LoVo (cell line): ENCODE results near the gene DDIT3.
A peak's percentile ranks its signal among the peaks of the same experiment; 100 is the strongest.
"Not testable (repeated sequence)": the region's sequence is repeated elsewhere in the genome, so short reads cannot be mapped to it uniquely, and the experiment has no call there.

Source experiments
- DNase-seq: peaks from one replicate; pipeline ENCODE4 v3.0.0-alpha.2; 2016; ENCODE audit warnings: low spot score

Gene DDIT3

GRCh38 chr12:57513266-57513665 is 7.0 kb downstream of the DDIT3 start:
- DNase-seq = no peak

- DNase-seq = no peak
Observed at GRCh38 chr12:57512665-57513064, 7.6 kb downstream of the DDIT3 start.

- DNase-seq = no peak
Observed at GRCh38 chr12:57511588-57512325, 8.6 kb downstream of the DDIT3 start.

GRCh38 chr12:57511161-57511560 is 9.2 kb downstream of the DDIT3 start:
- DNase-seq = no peak

- DNase-seq = not testable (repeated sequence)
Observed at GRCh38 chr12:57507796-57508195, 12.5 kb downstream of the DDIT3 start.

GRCh38 chr12:57506541-57506940 is 13.8 kb downstream of the DDIT3 start:
- not testable (repeated sequence) for DNase-seq

GRCh38 chr12:57502311-57502969 is 17.9 kb downstream of the DDIT3 start:
- DNase-seq = not testable (repeated sequence)

- no peak for DNase-seq
Observed at GRCh38 chr12:57500213-57500612, 20.1 kb downstream of the DDIT3 start.

- DNase-seq = no peak
Observed at GRCh38 chr12:57498571-57498970, 21.7 kb downstream of the DDIT3 start.

GRCh38 chr12:57498132-57498502 is 22.2 kb downstream of the DDIT3 start:
- no peak for DNase-seq

GRCh38 chr12:57497223-57498131 is 22.8 kb downstream of the DDIT3 start:
- no peak for DNase-seq

- no peak for DNase-seq
Observed at GRCh38 chr12:57496822-57497221, 23.5 kb downstream of the DDIT3 start.

- DNase-seq = not testable (repeated sequence)
Observed at GRCh38 chr12:57495051-57495701, 25.1 kb downstream of the DDIT3 start.

- DNase-seq = no peak
Observed at GRCh38 chr12:57491393-57492280, 28.7 kb downstream of the DDIT3 start.

- no peak for DNase-seq
Observed at GRCh38 chr12:57490126-57490525, 30.2 kb downstream of the DDIT3 start.

GRCh38 chr12:57489157-57489641 is 31.1 kb downstream of the DDIT3 start:
- DNase-seq = no peak

GRCh38 chr12:57488402-57489156 is 31.7 kb downstream of the DDIT3 start:
- DNase-seq = no peak

- peak; percentile 99 for DNase-seq
Observed at GRCh38 chr12:57487597-57488401, 32.5 kb downstream of the DDIT3 start, which contains the start of gene MARS1. Gene MARS1, plus strand, starts transcription at chr12:57488068. Its CDS starts 23 bp downstream, at chr12:57488091.

GRCh38 chr12:57487055-57487596 is 33.2 kb downstream of the DDIT3 start:
- no peak for DNase-seq
